ENCODE measurements around the gene SLC39A5. TPM values are rescaled to one million over a fixed set of nuclear protein-coding genes. Genes with fewer than 3 reads are reported as not detected.
A peak's percentile ranks its signal among the peaks of the same experiment; 100 is the strongest.

Gene SLC39A5
- total RNA-seq, 1 donor from 2014 or later = 1.00 TPM

DNA sequence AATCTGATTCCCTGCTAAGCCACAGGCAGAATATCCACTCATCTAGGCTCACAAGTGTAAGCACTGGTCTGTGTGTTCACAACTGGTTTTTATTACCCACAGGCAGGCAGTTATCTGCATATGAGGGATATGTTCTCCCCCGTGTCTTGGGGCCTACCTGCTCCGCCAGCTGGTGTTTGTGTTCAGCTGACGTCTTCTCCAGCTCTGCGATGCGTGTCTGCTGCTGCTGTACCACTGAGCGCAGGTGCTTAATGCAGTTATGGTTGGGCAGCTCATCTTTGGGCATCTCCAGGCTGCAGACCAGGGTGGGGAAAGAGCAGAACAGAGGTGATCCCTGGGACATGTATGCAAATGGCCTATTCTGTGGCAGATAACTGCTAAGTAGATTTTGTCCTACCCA, 21.8 kb upstream of the SLC39A5 start:
- ChIA-PET CTCF (interaction anchor here (1.1 to 4.8 kb wide), 6 partner anchors 14 to 255 kb away, joined by 3 to 52 read pairs (median 8); partner anchors contain the start of genes RNF41 and SMARCC2), POLR2A (interaction anchor here (0.7 to 9.1 kb wide), 6 partner anchors 9 to 241 kb away, joined by 3 to 111 read pairs (median 4); partner anchors contain the start of genes RNF41, SMARCC2, TIMELESS and ZC3H10)
- Mint-ChIP-seq H3K36me3 (ENCODE audit: low read depth) (peaks cover 79% of the 10 kb centered on the region), H3K9me3 (no peaks in the 10 kb centered on the region), H3K27ac (peak overlapping the region; percentile 80), H3K27me3 (no peaks in the 10 kb centered on the region), H3K4me3 (no peak overlapping the region), H3K4me1 (peaks cover 34% of the 10 kb centered on the region)
- TF ChIP-seq, protein P1, sequence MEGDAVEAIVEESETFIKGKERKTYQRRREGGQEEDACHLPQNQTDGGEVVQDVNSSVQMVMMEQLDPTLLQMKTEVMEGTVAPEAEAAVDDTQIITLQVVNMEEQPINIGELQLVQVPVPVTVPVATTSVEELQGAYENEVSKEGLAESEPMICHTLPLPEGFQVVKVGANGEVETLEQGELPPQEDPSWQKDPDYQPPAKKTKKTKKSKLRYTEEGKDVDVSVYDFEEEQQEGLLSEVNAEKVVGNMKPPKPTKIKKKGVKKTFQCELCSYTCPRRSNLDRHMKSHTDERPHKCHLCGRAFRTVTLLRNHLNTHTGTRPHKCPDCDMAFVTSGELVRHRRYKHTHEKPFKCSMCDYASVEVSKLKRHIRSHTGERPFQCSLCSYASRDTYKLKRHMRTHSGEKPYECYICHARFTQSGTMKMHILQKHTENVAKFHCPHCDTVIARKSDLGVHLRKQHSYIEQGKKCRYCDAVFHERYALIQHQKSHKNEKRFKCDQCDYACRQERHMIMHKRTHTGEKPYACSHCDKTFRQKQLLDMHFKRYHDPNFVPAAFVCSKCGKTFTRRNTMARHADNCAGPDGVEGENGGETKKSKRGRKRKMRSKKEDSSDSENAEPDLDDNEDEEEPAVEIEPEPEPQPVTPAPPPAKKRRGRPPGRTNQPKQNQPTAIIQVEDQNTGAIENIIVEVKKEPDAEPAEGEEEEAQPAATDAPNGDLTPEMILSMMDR (IDR thresholded peaks at IDR 0.05) = no peak
- ATAC-seq (ENCODE audit: low read depth) (peak; percentile 89), DNase-seq (no peak)
- intact Hi-C loops (cut with micrococcal nuclease) = no loop called here

DNA sequence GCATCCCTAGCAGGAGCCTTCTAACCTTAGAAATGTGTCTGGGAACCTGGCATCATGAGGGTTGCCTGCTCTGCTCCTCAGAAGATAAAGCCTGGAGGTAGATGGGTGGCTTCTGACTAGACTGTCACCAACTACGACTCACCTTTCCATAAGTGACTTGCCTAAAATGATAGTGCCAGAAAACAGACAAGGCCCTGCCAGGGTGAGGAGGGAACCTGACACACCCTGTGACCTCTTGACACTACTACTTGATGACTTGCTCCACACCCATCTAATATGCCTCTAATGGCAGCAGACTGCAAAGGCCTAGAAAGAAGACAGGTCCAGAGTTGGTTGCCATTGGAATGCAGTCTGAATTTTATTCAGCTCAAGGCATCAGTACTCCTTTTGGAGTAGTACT, 17.5 kb upstream of the SLC39A5 start:
- ATAC-seq (ENCODE audit: low read depth) = no peak
- no peak overlapping the region for H3K4me3 Mint-ChIP-seq

DNA sequence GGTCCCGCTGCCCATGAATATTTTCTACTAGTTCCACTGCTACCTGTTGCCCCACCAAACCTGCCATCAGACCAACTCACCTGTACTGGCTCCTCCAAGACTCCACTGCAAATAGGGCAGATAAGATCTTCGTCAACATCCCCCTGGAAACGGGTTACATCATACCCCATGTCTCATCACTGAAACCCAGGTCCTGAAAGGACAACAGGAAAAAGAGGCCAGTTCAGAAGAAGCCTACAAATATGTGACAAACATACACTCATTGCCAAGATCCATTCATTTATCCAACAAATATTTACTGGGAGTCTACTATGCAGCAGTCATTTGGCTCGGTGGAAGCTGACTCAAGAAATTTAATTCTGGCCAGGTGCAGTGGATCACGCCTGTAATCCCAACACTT, 16.0 kb upstream of the SLC39A5 start:
- no peak for ATAC-seq (ENCODE audit: low read depth)
- peaks cover 14% of the 10 kb centered on the region for H3K4me1 Mint-ChIP-seq
- no peak overlapping the region for H3K4me3 Mint-ChIP-seq
- H3K9me3 Mint-ChIP-seq = no peaks in the 10 kb centered on the region
- H3K27ac Mint-ChIP-seq = no peak overlapping the region
- no peaks in the 10 kb centered on the region for H3K27me3 Mint-ChIP-seq
- ChIA-PET POLR2A (interaction anchor here (3.6 kb wide), 1 partner anchor 8 kb away, joined by 25 read pairs; the partner anchor contains the start of gene RNF41), CTCF (interaction anchor here (1.1 kb wide), 1 partner anchor 24 kb away, joined by 4 read pairs; the partner anchor contains the start of gene SMARCC2)
- peaks cover 75% of the 10 kb centered on the region for H3K36me3 Mint-ChIP-seq (ENCODE audit: low read depth)
- TF ChIP-seq, protein P1 (IDR thresholded peaks at IDR 0.05) = no peak
- intact Hi-C loops (cut with micrococcal nuclease) = no loop called here
- DNase-seq = no peak

More for the DNA sequence above, 17.5 kb upstream of the SLC39A5 start:
- TF ChIP-seq, protein P1 (IDR thresholded peaks at IDR 0.05) = no peak
- Mint-ChIP-seq H3K36me3 (ENCODE audit: low read depth) (peaks cover 85% of the 10 kb centered on the region), H3K4me1 (peaks cover 24% of the 10 kb centered on the region), H3K9me3 (no peaks in the 10 kb centered on the region), H3K27ac (no peak overlapping the region), H3K27me3 (no peaks in the 10 kb centered on the region)
- ChIA-PET CTCF (no interaction called here), POLR2A (interaction anchor here (3.6 kb wide), 1 partner anchor 10 kb away, joined by 25 read pairs; the partner anchor contains the start of gene RNF41)
- intact Hi-C loops (cut with micrococcal nuclease) = no loop called here
- DNase-seq = no peak

DNA sequence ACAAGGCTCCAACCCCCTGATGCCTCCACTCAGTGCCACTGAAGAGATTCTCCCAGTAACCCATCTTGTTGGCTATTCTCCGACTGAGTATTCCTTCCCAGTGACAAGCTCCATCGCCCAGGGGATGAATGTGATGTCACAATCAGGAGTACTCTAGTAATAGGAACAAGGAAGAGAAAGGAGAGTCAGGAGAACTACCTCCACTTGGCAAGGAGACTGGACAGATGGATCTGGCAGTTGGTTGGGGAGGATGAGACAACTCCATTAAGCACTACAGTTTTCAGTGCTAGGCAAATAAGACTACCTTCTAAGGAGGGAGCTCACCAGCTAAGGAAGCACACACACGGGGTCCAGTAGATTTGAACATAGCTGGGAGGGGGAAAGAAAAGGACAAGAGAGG, 13.4 kb upstream of the SLC39A5 start:
- H3K4me3 Mint-ChIP-seq = no peak overlapping the region
- peaks cover 23% of the 10 kb centered on the region for H3K4me1 Mint-ChIP-seq
- no peaks in the 10 kb centered on the region for H3K9me3 Mint-ChIP-seq
- H3K27ac Mint-ChIP-seq = peak overlapping the region; percentile 41
- TF ChIP-seq, protein P1 (IDR thresholded peaks at IDR 0.05) = no peak
- no peaks in the 10 kb centered on the region for H3K27me3 Mint-ChIP-seq
- POLR2A ChIA-PET = interaction anchor here (0.6 to 1.4 kb wide), 2 partner anchors 57 to 505 kb away, joined by 3 to 4 read pairs; no protein-coding TSS in a partner anchor
- no peak for ATAC-seq (ENCODE audit: low read depth)
- no peak for DNase-seq
- CTCF ChIA-PET = interaction anchor here (1.1 kb wide), 1 partner anchor 27 kb away, joined by 3 read pairs; the partner anchor contains the start of gene SMARCC2
- intact Hi-C loops (cut with micrococcal nuclease) = no loop called here
- peaks cover 63% of the 10 kb centered on the region for H3K36me3 Mint-ChIP-seq (ENCODE audit: low read depth)

DNA sequence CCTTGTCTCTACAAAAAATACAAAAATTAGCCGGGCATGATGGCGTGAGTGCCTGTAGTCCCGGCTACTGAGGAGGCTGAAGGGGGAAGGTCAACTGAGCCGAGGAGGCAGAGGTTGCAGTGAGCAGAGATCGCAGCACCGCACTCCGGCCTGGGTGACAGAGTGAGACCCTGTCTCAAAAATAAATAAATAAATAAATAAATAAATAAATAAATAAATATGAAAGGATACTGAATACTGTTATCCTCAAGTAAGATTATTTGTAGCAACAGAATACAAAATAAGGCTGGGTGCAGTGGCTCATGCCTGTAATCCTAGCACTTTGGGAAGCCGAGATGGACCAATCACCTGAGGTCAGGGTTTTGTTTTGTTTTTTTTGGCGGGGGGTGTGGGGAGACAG, 10.0 kb upstream of the SLC39A5 start:
- intact Hi-C loops (cut with micrococcal nuclease) = loop anchor here (2.0 to 5.0 kb wide), 4 partner anchors 47 to 1301 kb away; partner anchors contain the start of genes COQ10A, DDIT3, PYM1 and RAB5B
- peaks cover 38% of the 10 kb centered on the region for H3K36me3 Mint-ChIP-seq (ENCODE audit: low read depth)
- DNase-seq (no peak), ATAC-seq (ENCODE audit: low read depth) (no peak)
- peak overlapping the region; percentile 52 for H3K4me3 Mint-ChIP-seq
- TF ChIP-seq, protein P1 (IDR thresholded peaks at IDR 0.05) = no peak
- H3K27me3 Mint-ChIP-seq = no peaks in the 10 kb centered on the region
- POLR2A ChIA-PET = interaction anchor here (0.7 to 4.0 kb wide), 9 partner anchors 14 to 230 kb away, joined by 6 to 111 read pairs (median 25); partner anchors contain the start of genes ANKRD52, COQ10A, ESYT1 and MYL6
- CTCF ChIA-PET = interaction anchor here (3.9 to 4.0 kb wide), 3 partner anchors 14 to 100 kb away, joined by 34 to 52 read pairs (median 40); partner anchors contain the start of genes SMARCC2 and ZC3H10
- no peak overlapping the region for H3K27ac Mint-ChIP-seq
- H3K4me1 Mint-ChIP-seq = peaks cover 51% of the 10 kb centered on the region
- no peaks in the 10 kb centered on the region for H3K9me3 Mint-ChIP-seq
